Jurkat, Clone E6-1 (cell line): ENCODE results near the gene LRFN3.
"Not testable (repeated sequence)": the region's sequence is repeated elsewhere in the genome, so short reads cannot be mapped to it uniquely, and the experiment has no call there.

ENCODE experiments used
- DNase-seq: peaks from one replicate; pipeline ENCODE4 v3.0.0-alpha.2; 2011; ENCODE audit warnings: low read depth, low spot score
- H3K4me3 ChIP-seq: 2 replicates; pipeline ENCODE4 v1.5.1; 2011; ENCODE audit warnings: mild to moderate bottlenecking, low read length, control low read depth, moderate library complexity

Gene LRFN3

GRCh38 chr19:35903550-35904179 lies 32.5 kb upstream of the LRFN3 start:
- peak overlapping the region; percentile 91 for H3K4me3 ChIP-seq
- DNase-seq, result peak; percentile 96

GRCh38 chr19:35904311-35905068 lies 31.7 kb upstream of the LRFN3 start:
- H3K4me3 ChIP-seq, result no peak overlapping the region
- no peak for DNase-seq

- DNase-seq, result no peak
- H3K4me3 ChIP-seq, result no peak overlapping the region
These were observed 30.9 kb upstream of the LRFN3 start for GRCh38 chr19:35905178-35905727.

- no peak for DNase-seq
- no peak overlapping the region for H3K4me3 ChIP-seq
These were observed 28.8 kb upstream of the LRFN3 start for GRCh38 chr19:35907377-35907745.

- H3K4me3 ChIP-seq, result no peak within 1 kb of the TSS
- no peak for DNase-seq
These were observed 28.1 kb upstream of the LRFN3 start, which contains the start of gene TYROBP for GRCh38 chr19:35908010-35908441. Gene TYROBP (minus strand): TSS chr19:35908295. CDS start chr19:35908228, 67 bp downstream.

- H3K4me3 ChIP-seq, result no peak overlapping the region
- DNase-seq, result peak; percentile 75
These were observed 27.0 kb upstream of the LRFN3 start for GRCh38 chr19:35908973-35909683.

GRCh38 chr19:35909684-35910035 lies 26.5 kb upstream of the LRFN3 start:
- no peak overlapping the region for H3K4me3 ChIP-seq
- DNase-seq, result no peak

GRCh38 chr19:35910355-35910754 lies 25.8 kb upstream of the LRFN3 start:
- not testable (repeated sequence) for H3K4me3 ChIP-seq

GRCh38 chr19:35911173-35911572 lies 25.0 kb upstream of the LRFN3 start:
- DNase-seq, result no peak
- no peak overlapping the region for H3K4me3 ChIP-seq

More at GRCh38 chr19:35910355-35910754, 25.8 kb upstream of the LRFN3 start:
- not testable (repeated sequence) for DNase-seq

- H3K4me3 ChIP-seq, result no peak overlapping the region
- no peak for DNase-seq
These were observed 24.4 kb upstream of the LRFN3 start for GRCh38 chr19:35911790-35912189.

GRCh38 chr19:35913589-35913988 lies 22.6 kb upstream of the LRFN3 start:
- no peak overlapping the region for H3K4me3 ChIP-seq

GRCh38 chr19:35915443-35915842 lies 20.7 kb upstream of the LRFN3 start:
- no peak for DNase-seq
- H3K4me3 ChIP-seq, result no peak overlapping the region

More at GRCh38 chr19:35913589-35913988, 22.6 kb upstream of the LRFN3 start:
- no peak for DNase-seq

- DNase-seq, result no peak
- H3K4me3 ChIP-seq, result no peak overlapping the region
These were observed 16.9 kb upstream of the LRFN3 start for GRCh38 chr19:35919306-35919705.

- no peak for DNase-seq
- H3K4me3 ChIP-seq, result no peak overlapping the region
These were observed 15.2 kb upstream of the LRFN3 start for GRCh38 chr19:35921012-35921411.

GRCh38 chr19:35925501-35925900 lies 10.7 kb upstream of the LRFN3 start:
- no peak overlapping the region for H3K4me3 ChIP-seq
- DNase-seq, result no peak

- H3K4me3 ChIP-seq, result no peak overlapping the region
These were observed 7.7 kb upstream of the LRFN3 start for GRCh38 chr19:35928507-35928906.

GRCh38 chr19:35929876-35930275 lies 6.3 kb upstream of the LRFN3 start:
- H3K4me3 ChIP-seq, result no peak overlapping the region
- no peak for DNase-seq

More at GRCh38 chr19:35928507-35928906, 7.7 kb upstream of the LRFN3 start:
- no peak for DNase-seq

- peak; percentile 99 for DNase-seq
- peak overlapping the region; percentile 54 for H3K4me3 ChIP-seq
These were observed 4.9 kb upstream of the LRFN3 start for GRCh38 chr19:35931161-35931873.

- peak overlapping the region; percentile 15; the same call in 1 of the 2 replicates for H3K4me3 ChIP-seq
These were observed 4.3 kb upstream of the LRFN3 start for GRCh38 chr19:35931874-35932202.

More at GRCh38 chr19:35931874-35932202, 4.3 kb upstream of the LRFN3 start:
- no peak for DNase-seq
